ENCODE data around the gene MYLK.

The MYLK gene

GRCh38 chr3:123661973-123662372 lies 222.2 kb downstream of the MYLK start:
- no peak for DNase-seq

GRCh38 chr3:123660900-123661299 lies 223.2 kb downstream of the MYLK start:
- DNase-seq = no peak

GRCh38 chr3:123660141-123660675 lies 223.9 kb downstream of the MYLK start:
- no peak for DNase-seq

GRCh38 chr3:123658852-123659206 lies 225.3 kb downstream of the MYLK start:
- DNase-seq = no peak

GRCh38 chr3:123658118-123658851 lies 225.8 kb downstream of the MYLK start:
- no peak for DNase-seq

- no peak for DNase-seq
Observed at GRCh38 chr3:123657568-123657967, 226.6 kb downstream of the MYLK start.

GRCh38 chr3:123657111-123657510 lies 227.0 kb downstream of the MYLK start:
- no peak for DNase-seq

- DNase-seq = no peak
Observed at GRCh38 chr3:123656691-123657090, 227.4 kb downstream of the MYLK start.

- DNase-seq = no peak
Observed at GRCh38 chr3:123656274-123656673, 227.9 kb downstream of the MYLK start.

GRCh38 chr3:123655400-123655799 lies 228.7 kb downstream of the MYLK start:
- no peak for DNase-seq

GRCh38 chr3:123653221-123653682 lies 230.9 kb downstream of the MYLK start:
- DNase-seq = no peak

GRCh38 chr3:123652342-123652984 lies 231.7 kb downstream of the MYLK start:
- DNase-seq = no peak

GRCh38 chr3:123651449-123652341 lies 232.4 kb downstream of the MYLK start:
- no peak for DNase-seq

GRCh38 chr3:123650101-123650500 lies 234.0 kb downstream of the MYLK start:
- no peak for DNase-seq

GRCh38 chr3:123648696-123649405 lies 235.3 kb downstream of the MYLK start:
- DNase-seq = no peak

GRCh38 chr3:123644358-123644757 lies 239.8 kb downstream of the MYLK start:
- no peak for DNase-seq

- no peak for DNase-seq
Observed at GRCh38 chr3:123642957-123643330, 241.2 kb downstream of the MYLK start.

GRCh38 chr3:123642182-123642956 lies 241.8 kb downstream of the MYLK start:
- DNase-seq = peak; percentile 80

GRCh38 chr3:123641505-123641904 lies 242.6 kb downstream of the MYLK start:
- DNase-seq = no peak

- DNase-seq = no peak
Observed at GRCh38 chr3:123640740-123641462, 243.2 kb downstream of the MYLK start.

GRCh38 chr3:123640311-123640710 lies 243.8 kb downstream of the MYLK start:
- no peak for DNase-seq

Measured in activated effector memory CD4-positive, alpha-beta T cell treated with anti-CD3 and anti-CD28 coated beads, Interleukin-2, amount 50 U/mL, for 16 hours (primary cell).